Measurements from ENCODE around the gene RNF2. TPM values are rescaled to one million over a fixed set of nuclear protein-coding genes. Genes with fewer than 3 reads are reported as not detected.
"Not testable (repeated sequence)": the region's sequence is repeated elsewhere in the genome, so short reads cannot be mapped to it uniquely, and the experiment has no call there.

RNF2 gene
- total RNA-seq (2014; rRNA removed; shearing (Covaris generic); ENCODE audit: low replicate concordance): 26.3 and 29.4 TPM in 2 replicates

DNA sequence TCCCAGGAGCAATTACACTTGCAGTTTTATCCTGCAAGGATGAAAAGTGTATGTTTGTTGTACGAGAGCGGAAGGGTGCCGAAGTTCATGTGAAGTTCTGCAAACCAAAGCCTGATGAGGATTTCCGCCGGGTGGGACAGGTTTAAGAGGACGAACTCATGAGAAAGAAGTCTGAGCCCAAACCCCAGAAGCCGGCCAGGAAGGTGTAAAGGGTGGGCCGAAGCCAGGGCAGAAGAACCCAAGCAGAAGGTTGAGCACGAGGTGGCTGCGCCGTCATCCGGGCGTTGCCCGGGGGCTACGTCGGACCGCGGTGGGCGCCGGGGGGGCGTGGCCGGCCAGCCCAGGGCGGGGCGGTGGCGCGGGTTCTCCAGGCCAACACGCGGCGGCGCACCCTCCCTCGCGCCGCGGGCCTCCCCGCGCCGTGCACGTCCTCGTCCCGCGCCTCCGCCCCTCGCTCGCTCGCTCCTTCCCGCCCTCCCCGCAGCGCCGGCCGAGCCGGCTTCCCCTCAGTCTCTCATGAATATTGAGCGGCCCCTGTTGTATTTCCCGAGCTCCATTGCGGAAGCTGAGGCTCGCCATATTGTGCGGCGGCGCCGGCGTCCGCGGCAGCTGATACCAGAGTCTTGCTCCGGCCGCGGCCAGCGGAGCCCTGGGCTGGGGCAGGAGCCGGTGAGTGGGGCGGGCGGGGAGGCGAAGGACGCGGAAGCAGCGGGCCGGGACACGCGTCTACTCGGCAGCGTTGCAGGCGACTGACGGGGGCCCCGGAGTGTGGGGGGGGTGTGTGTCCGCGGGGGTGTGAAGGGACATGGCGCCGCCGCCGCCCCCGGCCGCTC is at the start of gene RNF2:
Gene RNF2 (plus strand): TSS at position 578 of the 833 bp plus-strand sequence. CDS start 41,996 bp downstream, outside the sequence.
- in situ Hi-C loops (cut with HindIII; ENCODE audit: low pct_unique_long_range_greater_than_20kb, low sequenced_read_pairs): no loop called here
- DNase-seq (ENCODE audit: low read depth): peak; percentile 83

DNA sequence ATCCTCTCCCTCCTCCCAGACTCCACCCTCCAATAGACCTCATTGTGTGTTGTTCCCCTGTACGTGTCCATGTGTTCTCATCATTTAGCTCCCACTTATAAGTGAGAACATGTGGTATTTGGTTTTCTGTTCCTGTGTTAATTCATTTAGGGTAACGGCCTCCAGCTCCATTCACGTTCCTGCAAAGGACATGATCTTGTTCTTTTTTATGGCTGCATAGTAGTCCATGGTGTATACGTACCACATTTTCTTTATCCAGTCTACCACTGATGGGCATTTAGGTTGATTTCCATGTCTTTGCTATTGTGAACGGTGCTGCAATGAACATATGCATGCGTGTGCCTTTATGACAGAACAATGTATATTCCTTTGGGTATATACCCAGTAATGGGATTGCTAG is 45.4 kb upstream of the RNF2 start:
- in situ Hi-C loops (cut with HindIII; ENCODE audit: low pct_unique_long_range_greater_than_20kb, low sequenced_read_pairs); DNase-seq (ENCODE audit: low read depth): not testable (repeated sequence)

DNA sequence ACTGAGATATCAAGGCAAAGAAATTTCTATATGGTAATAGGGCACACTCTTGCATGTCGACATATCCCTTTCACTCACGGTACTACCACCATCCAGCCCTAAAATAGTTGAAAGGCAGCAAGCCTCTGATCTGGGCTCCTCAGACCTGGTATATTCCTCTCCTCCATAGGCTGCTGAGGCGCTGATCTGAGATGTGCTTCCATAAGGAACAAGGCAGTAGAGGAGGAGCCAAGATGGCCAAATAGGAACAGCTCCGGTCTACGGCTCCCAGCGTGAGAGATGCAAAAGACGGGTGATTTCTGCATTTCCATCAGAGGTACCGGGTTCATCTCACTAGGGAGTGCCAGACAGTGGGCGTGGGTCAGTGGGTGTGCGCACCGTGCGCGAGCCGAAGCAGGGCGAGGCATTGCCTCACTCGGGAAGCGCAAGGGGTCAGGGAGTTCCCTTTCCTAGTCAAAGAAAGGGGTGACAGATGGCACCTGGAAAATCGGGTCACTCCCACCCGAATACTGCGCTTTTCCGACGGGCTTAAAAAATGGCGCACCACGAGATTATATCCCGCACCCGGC is 44.0 kb upstream of the RNF2 start:
- in situ Hi-C loops (cut with HindIII; ENCODE audit: low pct_unique_long_range_greater_than_20kb, low sequenced_read_pairs); DNase-seq (ENCODE audit: low read depth): not testable (repeated sequence)

DNA sequence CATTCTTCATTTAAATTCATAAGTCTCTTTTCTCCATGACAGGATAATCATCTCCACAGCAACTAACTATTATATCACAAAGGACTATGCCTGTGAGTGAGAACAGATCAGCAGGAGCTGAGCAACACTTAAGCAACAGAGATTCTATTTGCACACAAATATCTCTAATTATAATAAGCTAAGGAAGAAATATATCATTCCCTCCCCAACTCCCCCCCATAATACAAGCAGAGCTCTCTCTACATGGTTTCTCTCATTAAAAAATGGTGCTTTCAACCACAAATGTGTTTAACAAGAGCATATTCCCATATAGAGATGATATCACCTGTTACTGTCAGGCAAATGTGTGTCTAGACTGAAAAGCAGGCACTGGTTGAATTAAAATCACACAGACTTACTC is 36.5 kb upstream of the RNF2 start:
- in situ Hi-C loops (cut with HindIII; ENCODE audit: low pct_unique_long_range_greater_than_20kb, low sequenced_read_pairs): no loop called here
- DNase-seq (ENCODE audit: low read depth): no peak

DNA sequence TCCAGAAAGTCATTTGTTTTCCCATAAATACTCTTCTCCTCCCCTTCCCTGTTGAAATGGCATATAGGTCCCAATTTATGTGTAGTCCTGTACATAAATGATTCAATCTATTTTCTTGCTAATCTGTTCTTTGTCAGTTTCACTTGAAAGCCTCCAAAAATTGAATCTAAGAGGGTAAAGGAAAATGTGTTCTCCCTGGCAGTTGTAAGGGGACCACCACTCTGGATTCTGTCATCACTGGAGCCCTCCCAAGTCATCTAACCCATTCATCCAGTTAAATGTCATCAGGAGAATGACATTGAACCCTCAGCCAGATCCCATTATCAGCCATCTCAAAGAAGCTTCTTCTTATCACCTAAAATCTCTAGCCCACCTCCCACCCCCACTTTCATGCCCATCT is 35.0 kb upstream of the RNF2 start:
- DNase-seq (ENCODE audit: low read depth): no peak
- in situ Hi-C loops (cut with HindIII; ENCODE audit: low pct_unique_long_range_greater_than_20kb, low sequenced_read_pairs): no loop called here

DNA sequence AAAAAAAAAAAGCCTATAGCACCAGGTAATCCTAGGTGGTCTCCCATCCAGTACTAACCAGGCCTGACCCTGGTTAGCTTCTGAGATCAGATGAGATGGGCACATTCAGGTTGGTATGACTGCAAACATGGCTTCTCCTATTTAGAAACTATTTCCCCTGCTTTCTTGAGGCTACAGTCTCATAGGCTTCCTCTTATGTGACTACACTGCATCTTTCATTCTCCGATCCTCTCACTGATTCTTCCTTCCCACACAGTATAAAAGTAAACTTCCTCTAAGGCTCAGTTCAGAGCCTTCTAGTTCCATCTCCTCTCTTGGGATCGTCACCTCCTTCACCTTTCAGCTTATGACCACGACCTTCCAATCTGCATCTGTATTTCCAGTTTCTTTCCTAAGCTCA is 30.4 kb upstream of the RNF2 start:
- DNase-seq (ENCODE audit: low read depth): no peak
- in situ Hi-C loops (cut with HindIII; ENCODE audit: low pct_unique_long_range_greater_than_20kb, low sequenced_read_pairs): no loop called here

DNA sequence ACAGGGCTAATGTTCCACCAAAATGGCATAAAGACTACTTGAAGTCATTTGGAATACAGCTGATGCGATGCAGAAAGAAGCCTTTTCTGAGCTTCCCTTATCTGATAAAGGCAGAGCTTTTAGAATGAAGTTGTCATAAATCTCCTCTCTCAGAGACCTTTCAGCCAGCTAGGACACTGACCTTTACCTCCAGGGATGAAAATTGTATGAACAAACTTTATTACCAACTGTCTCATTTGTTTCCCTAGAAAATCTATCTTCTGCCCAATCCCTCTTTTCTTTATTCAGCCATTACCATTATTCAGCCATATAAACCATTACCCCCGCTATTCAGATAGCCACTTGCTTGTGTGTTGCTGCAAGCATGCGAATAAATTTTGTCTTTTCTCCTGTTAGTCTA is 29.7 kb upstream of the RNF2 start:
- no peak for DNase-seq (ENCODE audit: low read depth)
- in situ Hi-C loops (cut with HindIII; ENCODE audit: low pct_unique_long_range_greater_than_20kb, low sequenced_read_pairs): no loop called here

DNA sequence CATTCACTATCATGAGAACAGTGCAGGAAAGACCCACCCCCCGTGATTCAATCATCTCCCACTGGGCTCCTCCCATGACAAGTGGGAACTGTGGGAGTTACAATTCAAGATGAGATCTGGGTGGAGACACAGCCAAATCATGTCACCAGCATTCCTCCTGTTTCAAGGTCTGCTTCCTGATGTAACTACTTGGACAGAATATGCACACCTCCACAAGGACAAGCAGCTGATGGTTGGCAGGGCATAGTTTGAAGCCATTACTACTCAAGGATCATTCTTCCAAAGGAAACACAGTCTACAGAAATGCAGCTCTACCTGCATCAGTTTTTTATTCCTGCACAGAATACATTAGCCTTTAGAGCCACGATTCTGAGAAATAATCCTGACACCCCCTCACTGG is 28.5 kb upstream of the RNF2 start:
- peak; percentile 61 for DNase-seq (ENCODE audit: low read depth)
- in situ Hi-C loops (cut with HindIII; ENCODE audit: low pct_unique_long_range_greater_than_20kb, low sequenced_read_pairs): no loop called here

DNA sequence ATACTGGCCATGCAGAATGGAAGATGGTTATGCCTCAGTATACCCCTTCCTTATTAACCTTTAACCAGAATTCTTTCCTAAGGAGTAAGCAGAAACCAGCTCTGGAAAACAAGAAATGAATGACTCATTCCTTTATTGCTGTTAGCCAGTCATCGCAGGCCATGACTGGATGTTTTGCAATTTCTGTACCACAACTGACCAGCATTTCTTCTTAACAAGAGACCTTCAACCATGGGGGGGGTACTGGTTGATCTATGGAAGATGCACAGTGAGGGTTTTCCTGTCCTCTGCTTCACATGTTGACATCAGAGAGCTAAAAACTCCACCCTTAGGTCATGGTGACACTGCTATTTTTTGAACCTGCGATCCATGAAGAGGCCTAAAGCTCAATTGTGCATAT is 28.0 kb upstream of the RNF2 start:
- DNase-seq (ENCODE audit: low read depth): peak; percentile 80
- in situ Hi-C loops (cut with HindIII; ENCODE audit: low pct_unique_long_range_greater_than_20kb, low sequenced_read_pairs): no loop called here

DNA sequence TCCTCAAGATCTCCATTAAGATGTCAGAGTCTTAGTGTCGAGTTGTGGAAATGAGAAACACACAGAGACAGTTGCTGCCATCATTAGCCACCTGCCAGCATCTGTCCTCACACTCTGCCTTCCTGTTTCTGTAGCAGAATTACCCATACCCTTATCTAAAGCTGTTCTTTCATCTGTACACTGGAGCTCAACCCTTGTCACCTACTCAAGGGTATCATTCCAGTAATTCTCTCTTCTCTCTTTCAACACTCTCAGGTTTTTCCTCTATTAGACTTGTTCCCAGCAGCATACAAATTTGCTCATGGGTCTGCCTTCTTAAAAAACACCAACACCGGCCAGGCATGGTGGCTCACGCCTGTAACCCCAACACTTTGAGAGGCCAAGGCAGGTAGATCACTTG is 27.4 kb upstream of the RNF2 start:
- DNase-seq (ENCODE audit: low read depth): peak; percentile 3
- in situ Hi-C loops (cut with HindIII; ENCODE audit: low pct_unique_long_range_greater_than_20kb, low sequenced_read_pairs): no loop called here

DNA sequence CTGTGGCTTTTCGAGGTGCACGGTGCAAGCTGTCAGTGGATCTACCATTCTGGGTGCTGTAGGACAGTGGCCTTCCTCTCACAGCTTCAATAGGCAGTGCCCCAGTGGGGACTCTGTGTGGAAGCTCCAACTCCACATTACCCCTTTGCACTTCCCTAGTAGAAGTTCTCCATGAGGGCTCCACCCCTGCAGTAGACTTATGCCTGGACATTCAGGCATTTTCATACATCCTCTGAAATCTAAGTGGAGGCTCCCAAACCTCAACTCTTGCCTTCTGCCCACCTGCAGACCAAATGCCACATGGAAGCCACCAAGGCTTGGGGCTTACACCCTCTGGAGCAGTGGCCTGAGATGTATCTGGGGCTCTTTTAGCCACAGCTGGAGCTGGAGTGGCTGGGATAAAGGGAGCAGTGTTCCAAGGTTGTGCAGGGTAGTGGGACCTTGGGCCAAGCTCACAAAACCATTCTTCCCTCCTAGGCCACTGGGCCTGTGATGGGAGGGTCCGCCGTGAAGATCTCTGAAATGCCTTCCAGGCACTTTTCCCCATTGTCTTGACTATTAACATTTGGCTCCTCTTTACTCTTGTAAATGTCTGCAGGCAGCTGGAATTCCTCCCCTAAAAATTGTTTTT is 18.0 kb upstream of the RNF2 start:
- in situ Hi-C loops (cut with HindIII; ENCODE audit: low pct_unique_long_range_greater_than_20kb, low sequenced_read_pairs): no loop called here

DNA sequence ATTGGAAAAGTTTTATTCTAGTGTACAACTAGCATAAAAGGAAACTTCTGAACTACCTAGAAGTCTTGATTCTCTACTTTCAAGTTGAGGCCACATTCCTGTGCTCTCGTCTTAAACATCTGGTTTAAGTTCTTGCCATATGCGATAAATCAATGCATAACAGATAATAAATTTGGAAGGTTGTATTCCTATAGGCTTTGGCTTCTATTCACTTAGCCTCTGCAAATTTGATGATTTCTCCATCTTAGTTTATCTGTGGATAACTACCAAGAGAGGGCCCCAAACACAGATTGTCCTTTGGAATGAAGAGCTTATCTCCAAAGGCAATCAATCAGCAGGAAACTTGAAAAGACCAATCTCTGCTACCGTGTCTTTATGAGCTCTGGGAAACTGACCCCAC is 11.7 kb upstream of the RNF2 start:
- no peak for DNase-seq (ENCODE audit: low read depth)
- in situ Hi-C loops (cut with HindIII; ENCODE audit: low pct_unique_long_range_greater_than_20kb, low sequenced_read_pairs): no loop called here

More for the DNA sequence above, 18.0 kb upstream of the RNF2 start:
- DNase-seq (ENCODE audit: low read depth): no peak

DNA sequence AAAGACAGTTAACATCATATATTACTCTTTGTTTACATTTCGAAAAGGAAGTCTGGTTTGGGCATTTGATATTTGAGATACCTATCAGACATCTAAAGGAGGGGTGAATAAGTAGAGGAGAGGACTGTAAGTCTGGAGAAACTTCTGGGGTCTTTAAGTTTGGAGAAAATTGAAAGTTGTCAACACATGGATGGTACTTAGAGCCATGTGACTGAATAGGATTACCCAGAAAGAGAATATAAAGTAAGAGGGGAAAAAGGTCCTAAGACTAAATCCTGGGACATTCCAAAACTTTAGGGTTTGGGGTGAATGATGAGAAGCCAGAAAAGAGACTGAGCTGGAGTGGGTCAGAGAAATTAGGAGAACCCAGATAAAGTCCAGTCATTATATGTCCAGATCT is 10.1 kb upstream of the RNF2 start:
- DNase-seq (ENCODE audit: low read depth): no peak
- in situ Hi-C loops (cut with HindIII; ENCODE audit: low pct_unique_long_range_greater_than_20kb, low sequenced_read_pairs): no loop called here

DNA sequence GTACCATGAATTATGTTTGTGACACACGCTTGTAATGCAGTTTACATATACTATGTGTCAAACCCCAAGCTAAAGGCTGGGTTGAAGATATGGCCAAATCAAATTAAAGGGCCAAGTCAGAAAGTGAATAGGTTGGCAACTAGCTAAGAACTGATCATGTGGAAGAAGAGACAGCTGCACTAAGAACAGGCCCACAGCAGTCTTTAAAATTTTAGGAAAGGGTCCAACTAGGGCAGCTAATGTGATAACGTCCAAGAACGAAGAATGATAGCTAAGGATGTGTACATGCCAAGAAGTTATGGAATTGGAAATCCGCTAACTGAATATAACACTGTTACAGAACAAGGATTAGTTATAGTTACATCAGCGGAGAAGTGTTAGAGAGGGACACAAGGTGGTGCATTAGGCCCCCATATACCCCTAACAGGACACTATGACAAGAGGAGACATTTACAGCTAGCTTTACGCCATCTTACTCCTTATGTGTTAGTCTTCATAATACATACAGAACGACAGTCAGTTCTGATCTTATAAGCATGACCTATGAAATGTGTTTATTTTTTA is 6.5 kb upstream of the RNF2 start:
- DNase-seq (ENCODE audit: low read depth): no peak
- in situ Hi-C loops (cut with HindIII; ENCODE audit: low pct_unique_long_range_greater_than_20kb, low sequenced_read_pairs): no loop called here

DNA sequence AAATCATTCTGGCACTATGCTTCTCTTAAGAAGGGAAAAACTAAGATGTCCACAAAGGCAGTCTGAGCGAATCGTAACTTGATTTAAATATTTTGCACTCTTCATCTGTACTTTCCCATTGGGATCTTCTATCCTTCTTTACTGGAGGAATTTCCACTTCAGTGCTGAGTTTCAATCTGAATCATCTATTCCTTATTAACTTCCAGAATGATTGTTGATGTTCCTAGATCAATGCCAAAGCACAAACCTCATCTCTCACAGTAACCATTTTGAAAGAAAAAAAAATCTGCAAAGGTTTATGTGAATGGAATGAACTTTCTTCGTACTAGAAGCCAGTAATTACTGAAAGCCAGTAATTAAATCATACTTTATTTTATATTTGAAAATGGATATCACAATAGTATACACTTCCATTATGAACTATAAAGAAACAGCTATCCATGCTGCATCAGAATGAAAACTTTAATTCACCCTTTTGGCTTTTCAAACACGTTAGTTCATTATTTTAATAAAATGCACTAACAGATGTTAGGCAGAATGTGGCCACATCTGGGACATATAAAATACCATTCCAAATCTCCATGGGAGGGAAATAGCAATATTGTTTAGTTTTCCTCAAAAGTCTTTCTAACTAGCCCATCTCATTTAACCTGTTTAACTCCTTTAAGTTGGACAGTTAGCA is 5.5 kb upstream of the RNF2 start:
- in situ Hi-C loops (cut with HindIII; ENCODE audit: low pct_unique_long_range_greater_than_20kb, low sequenced_read_pairs): no loop called here
- no peak for DNase-seq (ENCODE audit: low read depth)

DNA sequence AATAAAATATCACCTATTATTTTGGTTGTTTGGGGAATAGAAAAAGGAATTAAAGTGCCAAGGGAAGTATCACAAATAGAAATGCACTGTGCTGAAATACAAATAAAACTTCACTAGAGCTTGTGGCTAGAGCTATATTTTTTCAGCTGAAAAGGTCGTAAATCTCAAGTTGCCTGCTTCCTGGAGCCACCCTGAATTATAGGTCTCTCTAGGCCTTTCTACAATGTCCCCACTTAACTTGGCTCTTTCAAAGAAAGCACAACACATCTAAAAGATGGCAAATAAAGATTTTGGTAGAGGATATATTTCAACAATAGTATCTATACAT is 5.0 kb upstream of the RNF2 start:
- no peak for DNase-seq (ENCODE audit: low read depth)
- in situ Hi-C loops (cut with HindIII; ENCODE audit: low pct_unique_long_range_greater_than_20kb, low sequenced_read_pairs): no loop called here

DNA sequence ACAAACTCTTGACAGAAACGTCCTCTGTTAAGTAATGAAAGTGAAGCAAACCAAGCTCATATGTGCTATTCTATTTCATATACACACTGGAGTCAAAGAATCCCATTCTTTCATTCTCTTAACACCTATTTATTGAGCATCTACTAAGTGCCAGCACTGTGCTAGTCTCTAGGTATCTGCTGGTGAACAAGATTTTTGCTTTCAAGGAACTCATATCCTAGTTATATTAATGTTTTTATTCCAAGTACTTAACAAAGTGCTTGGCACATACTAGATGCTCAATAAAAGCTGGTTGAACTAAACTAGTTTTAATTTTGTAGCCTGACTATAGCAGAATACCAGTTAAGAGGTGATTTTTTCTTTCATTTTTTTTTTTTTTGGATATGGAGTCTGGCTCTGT is 3.6 kb upstream of the RNF2 start:
- DNase-seq (ENCODE audit: low read depth): no peak
- in situ Hi-C loops (cut with HindIII; ENCODE audit: low pct_unique_long_range_greater_than_20kb, low sequenced_read_pairs): no loop called here

DNA sequence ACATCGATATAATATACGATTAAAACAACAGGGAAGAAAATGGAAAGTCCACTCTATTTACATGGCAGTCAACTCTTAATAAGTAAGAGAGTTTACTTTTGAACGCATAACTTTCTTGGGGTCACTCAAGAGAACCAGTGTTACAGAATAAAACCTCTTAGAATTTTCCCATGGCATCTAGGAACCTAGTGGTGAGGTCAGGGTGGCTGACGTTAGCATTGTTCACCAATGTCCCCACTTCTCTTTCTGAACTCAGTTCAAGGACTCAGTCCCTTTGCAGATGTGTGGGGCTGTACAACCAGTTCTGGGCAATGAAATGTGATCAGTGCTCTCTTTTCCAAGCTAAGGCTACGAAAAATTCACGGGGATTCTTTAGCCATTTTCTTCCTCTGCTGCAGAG is 2.6 kb upstream of the RNF2 start:
- in situ Hi-C loops (cut with HindIII; ENCODE audit: low pct_unique_long_range_greater_than_20kb, low sequenced_read_pairs): no loop called here
- no peak for DNase-seq (ENCODE audit: low read depth)

DNA sequence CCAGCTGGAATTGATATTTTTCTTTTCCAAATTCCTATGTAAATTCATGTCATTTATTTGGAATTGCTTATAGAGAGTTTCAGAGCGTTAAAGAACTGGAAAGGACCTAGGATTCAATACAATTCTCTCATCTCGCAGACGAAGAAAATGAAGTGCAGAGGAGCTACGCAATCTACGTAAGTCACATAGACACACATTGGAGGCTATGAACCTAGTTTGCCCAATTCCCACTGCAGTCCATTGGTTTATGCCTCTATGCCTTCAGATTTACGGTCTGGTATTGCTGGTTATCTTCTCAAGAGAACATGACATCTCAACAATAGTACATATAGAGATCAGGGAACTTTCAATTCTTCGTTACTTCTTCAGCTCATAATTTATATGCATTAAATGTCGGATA is 971 bp upstream of the RNF2 start:
- DNase-seq (ENCODE audit: low read depth): no peak
- in situ Hi-C loops (cut with HindIII; ENCODE audit: low pct_unique_long_range_greater_than_20kb, low sequenced_read_pairs): no loop called here

Measured in Caki2 (cell line).